ENCODE measurements around the gene PTPN13.

PTPN13 gene

DNA sequence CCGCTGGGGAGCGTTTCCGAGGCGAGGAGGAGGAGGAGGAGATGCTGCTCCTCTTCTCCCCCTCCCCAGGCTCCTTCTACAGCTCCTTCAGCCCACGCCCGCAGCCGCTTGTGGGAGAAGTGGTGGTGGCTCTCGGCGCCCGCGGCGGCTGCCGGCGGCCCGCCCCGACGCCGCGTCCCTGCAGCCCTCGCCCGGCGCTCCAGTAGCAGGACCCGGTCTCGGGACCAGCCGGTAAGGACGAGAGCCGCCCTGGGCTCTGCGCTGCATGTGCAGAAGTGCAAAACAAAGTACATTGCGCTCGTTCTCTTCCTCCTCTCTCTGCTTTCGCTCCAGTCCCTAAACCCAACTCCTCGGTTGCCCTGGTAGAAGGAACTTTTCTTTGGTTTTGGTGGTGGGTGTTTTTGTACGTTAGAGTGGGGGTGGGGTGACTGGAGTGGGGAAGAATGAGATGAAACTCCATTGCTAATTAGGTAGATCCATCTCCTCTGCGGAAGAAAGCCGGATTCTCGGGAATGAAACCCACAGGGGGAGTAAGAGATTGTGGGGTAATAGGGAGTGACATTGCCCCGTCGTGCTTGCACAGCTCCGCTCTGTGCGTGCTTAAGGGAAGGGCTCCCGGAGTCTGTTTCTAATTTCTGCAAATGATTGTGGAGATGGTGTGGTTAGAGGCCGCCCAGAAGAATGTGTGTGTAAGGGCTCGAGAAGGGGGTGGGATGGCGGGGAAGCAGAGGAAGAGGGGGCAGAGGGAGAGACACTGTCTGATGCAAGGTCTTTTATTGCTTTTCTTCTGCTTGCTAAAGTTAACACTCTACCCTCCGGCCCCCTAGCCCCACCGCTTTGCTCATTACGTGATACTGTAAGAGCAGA lies 677 bp downstream of the PTPN13 start:
- no peak for DNase-seq

DNA sequence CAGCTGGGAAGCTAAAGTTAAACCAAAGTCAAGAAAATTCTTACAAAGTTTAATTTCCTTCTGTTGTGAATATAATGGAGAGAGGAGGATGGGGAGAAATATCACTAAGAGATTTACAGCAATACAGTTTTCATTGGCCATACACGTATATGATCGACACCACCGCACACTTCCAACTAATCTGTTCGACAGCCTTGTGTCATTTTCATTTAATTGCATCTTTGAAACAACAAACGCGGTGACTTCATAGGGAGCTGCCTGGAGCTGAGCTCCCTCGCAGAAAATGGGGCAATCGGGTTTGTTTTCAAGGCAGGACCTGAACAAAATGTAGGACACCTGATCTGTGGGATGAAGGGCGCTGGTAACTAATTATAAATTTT lies 1.3 kb downstream of the PTPN13 start:
- DNase-seq, result no peak

DNA sequence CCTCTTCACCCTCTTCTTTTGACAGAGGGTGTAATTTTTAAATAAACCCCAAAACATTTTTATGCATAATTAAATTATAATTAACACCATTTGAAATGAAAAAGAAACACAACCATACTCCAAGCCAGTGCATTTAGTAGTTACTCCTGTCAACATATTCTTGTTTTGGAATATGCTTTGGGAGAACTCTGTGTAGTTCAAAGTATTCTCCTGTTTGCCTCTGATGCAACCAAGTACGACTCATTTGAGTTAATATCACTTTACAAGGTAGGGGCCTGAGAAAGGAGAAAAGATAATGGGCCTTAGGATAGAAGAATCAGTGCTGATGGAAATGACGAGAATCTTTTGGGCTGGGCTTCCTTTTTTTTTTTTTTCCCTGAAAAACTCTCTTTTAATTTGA lies 2.7 kb downstream of the PTPN13 start:
- no peak for DNase-seq

DNA sequence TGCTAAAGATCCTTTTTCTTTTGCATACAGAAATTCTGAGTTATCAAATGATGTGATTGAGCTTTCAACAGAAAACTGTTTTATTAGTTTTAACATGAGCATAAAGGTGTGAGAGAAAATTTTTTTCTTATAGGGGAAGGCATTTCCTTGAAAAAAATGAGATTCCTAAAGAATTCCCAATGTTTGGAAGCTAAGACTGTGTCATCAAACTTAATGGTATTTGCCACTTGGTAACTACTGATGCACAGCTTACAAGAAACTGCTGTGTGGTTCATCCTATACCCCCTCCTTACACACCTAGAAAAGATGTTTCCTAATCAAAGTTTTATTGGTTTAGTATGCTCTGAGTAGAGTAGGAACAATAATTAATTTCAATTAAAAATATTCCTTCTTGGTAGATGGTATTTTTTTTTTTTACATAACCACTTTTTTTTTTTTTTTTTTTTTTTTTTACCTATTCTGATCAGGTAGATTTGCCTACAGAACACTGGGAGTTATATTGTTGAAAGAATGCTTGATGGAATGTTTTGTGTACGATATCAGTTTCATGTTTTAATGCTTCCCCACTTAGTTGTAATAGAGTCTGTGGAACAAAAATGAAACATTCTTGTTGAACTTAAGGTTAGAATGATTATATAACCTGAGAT lies 6.0 kb downstream of the PTPN13 start:
- no peak for DNase-seq

DNA sequence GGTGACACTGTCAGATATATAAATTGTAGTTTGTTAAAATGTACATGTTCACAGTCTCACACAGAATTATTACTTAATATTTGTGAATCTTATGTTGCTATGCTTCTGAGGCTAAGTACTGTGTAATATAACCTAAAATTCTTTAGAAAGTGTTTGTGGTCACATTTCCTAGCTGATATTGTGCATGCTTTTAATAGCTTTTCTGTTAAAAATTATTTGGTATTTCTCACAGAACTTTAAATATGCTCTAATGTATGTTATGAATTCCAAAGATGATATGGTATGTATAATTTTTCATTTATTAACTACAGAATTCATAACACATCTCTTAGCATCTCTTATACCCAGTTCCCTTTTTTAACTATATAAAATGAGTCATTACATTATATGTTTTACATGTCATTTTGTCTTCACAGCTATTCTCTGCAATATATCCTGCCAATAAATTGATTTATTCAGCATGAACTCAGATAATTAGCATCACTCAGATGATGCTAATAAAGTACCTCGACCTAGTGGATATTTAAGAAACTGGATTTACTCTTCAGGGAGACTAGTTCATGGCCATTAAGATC lies 9.3 kb downstream of the PTPN13 start:
- DNase-seq, result no peak

DNA sequence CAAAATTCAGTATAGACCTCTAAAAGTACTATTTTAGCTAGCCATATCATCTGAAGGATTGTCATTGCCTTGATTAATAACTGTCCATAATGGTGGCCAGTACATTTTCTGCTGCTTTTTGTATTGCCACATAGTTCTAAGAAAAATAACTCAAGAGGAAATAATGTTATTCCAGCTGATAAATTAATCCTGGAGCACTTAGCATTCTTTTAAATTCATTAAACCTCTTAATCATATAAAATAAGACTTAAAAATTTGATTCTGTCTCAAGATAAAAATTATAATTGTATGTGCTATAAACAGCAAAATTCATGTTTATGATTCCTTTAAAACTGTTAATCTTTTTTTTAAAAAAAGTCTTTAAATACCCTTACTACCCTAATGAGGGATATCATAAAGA lies 12.7 kb downstream of the PTPN13 start:
- no peak for DNase-seq

DNA sequence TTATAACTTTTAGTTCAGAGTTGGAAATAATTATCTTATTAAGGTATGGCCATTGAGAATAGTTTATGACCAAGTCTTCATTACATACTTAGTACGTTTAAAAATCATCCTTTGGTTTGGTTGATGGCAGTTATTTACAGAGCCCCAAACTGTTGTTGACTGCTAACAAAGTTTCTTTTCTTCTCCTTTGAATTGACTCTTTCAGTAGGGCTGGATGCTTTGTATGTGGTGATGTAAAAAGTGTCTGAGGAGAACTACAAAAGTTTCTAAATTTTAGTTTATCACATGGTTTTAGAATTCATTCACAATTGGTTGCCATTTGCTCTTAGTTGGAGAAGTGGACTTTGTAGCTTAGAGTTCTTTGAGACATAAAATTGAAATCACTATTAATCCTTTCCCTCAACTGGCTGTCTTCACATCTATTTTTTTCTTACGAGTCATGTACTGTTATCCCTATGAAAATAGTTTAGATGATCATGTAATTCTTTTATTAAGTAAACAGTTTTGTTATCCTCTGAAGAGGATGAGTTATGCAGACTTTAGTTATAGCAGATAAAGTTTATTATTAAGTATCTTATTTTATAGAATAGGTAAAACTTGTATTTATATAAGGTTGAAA lies 14.8 kb downstream of the PTPN13 start:
- DNase-seq, result no peak

DNA sequence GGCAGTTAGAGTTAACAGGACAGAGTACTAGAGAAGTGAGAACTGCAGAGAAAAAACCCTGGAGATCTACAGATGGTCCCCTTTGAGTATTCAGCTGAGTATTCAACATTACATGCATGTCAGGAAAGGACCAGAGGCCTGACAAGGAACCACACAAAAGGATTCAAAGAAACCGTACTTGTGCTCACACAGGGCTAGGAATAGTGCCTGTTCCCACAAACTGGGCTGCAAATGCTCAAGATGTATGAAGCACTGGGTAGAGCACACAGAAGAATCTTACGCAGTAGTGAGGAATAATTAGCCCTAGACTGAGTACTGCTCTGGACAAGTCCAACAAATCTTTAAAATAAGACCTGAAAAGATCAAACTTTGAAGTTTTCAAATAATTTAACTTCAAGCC lies 17.6 kb downstream of the PTPN13 start:
- no peak for DNase-seq

DNA sequence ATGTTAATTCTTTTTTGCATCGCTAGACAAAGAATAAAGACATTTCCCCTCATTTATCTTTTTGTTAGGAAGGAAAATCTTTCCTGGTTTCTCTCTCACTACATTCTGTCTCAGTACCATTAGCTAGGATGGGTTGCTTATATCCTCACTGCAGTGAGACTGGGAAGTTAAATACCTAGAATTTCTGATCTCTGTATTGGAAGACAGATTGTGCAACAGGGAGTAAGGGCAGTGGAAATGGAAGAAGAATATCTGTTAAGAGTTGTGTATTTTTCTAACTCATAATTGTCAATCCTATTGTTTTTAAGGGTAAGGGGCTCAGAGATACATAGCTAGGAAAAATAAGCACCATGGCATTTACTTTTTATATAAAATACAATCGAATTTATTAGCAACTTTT lies 19.6 kb downstream of the PTPN13 start:
- DNase-seq, result no peak

DNA sequence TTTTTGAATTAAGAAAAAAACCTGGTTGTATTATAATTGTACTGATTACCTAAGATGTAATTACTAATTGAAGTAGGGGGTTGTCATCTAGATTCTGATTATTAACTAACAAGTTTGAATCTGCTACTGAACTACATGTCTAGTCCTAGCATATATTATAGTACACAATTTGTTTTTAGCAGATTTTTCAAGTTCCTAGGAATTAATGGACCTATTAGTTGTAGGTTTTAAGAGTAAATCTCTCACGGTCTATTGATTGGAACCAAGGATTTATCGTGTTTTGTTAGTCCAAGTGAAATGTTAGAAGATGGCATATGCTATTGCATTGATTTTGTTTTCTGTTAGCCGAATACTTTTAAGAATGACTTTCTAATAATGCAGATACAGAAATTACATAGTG lies 20.8 kb downstream of the PTPN13 start:
- no peak for DNase-seq

DNA sequence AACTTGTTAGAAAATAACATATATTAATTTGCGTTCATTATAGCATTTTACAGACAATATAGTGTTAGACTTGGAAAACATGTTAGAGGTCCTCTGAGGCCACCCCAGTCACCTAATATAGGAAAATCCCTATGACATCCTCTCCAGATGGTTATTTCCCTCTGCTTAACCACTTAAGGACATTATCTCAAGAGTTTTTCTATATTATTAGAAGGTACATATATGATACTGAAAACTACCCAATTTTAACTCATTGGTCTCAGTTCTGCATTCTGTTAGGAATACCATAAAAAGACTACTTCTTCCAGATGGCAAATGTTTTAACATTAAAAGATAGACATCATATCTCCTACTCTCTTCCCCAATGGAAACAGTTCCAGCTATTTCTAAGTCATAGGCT lies 21.4 kb downstream of the PTPN13 start:
- no peak for DNase-seq

DNA sequence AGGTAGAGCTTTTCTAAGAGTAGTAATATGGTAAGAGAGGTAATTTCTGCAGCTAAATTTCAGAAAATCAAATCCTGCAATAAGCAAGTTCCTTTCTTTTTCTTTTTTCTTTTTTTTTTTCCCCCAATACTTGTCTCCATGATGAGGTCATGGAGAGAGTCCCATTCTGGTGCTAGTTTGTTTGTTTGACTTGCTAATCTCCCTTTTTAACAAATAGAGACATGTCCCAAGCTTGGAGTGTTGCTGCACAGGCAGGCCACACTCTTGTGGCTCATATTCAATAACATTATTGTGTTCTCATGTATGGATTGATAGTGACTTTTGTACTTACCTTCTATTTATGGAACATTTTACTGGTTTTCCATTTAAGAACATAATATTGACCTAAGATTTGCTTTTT lies 25.5 kb downstream of the PTPN13 start:
- DNase-seq, result no peak

DNA sequence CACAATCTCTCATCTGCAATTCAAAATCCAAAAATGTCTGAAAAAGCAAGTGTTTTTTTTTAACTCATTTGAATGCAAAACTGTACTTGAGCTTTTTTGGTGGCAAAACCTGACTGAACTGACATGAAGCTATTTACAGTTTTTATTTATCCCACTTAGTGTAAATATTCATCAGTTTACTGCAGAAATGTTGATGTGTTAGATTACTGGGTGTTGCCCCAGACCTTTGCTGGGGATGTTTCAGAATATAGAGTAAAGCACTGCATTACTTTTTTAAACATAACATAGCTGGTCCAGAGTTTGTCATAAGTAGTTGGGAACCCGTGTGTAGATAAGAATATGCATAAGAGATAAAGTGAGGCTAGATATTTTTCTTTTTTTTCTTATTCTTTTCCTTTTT lies 27.3 kb downstream of the PTPN13 start:
- no peak for DNase-seq

DNA sequence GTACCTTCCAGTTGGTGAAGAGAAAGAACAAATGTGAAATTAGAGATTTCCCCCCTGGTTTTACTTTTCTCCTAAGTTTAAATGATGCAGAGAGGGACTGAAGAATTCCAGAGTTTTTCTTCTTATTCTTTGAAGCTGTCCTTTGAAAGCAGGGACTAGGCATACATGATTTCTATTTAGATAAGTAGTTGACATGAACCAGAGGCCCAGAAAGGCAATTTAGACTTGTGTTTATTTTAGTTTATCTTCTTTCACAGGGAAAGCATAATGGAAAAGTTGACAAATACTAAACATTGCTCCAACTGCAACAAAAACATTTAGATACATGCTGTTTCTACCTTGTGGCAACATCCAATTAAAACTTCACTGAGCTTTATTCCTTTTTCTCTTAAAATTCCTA lies 32.0 kb downstream of the PTPN13 start:
- no peak for DNase-seq

DNA sequence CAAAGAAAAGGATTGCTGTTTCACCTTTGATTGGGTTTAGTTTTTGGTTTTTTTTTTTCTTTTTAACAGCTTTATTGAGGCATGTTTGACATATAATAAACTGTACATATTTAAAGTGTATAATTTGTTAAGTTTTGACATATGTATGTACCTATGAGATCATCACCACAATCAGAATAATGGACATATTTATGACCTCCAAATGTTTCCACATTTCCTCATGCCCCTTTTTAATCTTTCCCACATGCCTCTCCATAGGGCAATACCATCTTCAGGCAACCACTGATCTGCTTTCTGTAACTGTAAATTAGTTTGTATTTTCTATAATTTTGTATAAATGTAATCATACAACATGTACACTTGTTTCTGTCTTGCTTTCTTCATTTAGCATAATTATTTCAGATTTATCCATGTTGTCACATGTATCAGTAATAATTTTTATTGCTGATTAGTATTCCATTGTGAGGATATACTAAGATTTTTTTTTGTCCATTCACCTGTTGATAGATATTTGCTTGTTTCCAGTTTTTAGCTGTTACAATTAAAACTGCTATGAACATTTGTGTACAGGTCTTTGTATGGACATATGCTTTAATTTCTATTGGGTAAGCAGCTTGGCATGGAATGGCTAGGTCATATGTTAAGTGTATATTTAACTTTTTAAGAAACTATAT lies 33.5 kb downstream of the PTPN13 start:
- no peak for DNase-seq

DNA sequence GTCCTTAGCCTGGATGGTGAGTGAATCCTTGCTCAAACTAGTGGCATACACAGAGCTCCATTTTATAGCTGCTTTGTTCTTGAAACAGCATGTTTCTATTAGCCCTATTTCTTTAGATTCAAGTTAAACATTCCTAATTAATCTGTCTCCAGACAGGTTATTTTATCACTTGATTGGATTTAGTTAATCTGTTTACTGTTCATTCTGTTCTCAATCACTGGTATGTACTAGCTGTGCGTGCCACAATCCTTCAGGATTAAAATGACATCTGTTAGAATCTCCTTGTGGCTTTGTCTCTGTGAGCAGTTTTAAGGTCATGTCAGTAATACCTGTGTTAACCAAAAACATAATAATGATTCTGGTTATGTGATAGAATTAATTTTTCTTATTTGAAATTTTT lies 36.5 kb downstream of the PTPN13 start:
- DNase-seq, result no peak

DNA sequence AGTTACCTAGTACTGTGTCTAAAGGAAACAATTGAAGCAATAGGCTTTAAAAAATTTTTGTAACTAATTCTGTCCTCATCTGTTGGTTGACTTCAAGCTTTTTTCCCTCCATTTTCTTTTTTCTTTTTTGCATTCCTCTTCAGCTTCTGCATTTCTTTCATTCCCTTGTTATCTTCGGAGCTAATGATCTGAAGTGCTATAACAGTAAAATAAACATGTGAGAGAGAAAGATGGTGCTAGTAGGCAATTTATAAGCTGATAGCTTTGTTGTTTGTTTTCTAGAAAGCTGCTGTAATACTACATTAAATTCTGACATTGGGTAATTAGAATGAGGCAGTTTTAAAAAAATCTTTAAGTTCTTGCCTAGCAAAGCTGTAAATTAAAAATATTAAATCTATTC lies 37.1 kb downstream of the PTPN13 start:
- DNase-seq, result no peak

DNA sequence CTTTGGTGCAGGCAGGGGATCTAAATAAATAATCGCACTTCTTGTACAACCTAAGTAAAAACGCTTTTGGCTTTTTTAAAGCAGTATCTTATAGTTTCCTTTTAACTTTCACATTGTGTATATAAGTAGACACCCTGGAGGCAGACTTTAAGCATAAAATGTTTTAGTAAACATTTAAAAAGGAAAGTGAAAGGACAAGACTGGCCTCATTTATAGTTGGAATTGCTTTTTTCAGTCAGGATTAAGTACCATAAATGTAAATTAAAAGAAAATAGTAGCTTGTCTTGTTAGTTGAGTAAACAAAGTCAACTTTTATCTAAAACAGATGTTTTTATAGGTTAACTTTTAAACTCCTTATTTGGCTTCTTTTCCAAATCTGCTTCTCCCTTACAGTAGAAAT lies 39.7 kb downstream of the PTPN13 start:
- DNase-seq, result no peak

DNA sequence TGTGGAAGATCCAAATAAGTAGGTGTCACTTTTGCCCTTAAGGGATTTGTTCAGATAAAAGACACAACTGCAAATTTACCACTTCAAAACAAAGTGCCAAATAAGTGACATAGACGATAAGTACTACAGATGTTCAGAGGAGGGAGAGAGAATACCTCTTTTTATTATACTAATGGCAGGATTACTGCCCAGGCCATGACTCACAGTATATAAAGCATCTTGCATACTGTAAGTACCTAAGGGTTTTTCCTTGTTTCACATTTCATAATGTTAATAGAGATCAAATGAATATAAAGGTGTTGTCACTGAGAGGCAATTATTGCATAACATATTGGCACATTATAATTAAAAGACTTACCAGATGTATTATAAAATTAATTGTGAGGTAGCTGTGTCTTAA lies 46.4 kb downstream of the PTPN13 start:
- DNase-seq, result no peak

DNA sequence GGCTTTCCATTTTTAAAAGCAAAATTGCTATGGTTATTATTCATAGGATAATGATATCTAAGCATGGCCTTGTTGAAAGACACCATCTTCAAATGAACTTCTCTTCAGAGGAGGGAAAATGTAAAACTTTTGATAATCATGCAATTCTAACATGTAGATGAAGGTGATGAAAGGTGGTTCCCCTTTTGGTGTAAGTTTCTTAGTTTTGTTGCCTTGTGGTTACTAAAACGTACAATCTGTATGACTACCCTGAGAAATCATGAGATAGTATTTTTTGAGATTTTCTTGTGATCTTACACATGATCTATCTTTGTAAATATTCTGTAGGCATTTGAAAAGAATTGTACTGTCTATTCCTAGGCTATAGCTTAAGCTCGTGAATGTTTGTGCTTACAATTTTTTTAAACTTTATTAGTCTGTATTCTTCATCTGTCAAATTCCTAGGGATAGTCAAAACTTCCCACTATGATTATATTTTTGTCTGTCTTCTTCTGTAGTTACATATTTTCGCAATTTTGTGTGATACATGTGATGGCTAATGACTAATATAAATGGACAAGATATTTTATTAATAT lies 47.5 kb downstream of the PTPN13 start:
- DNase-seq, result no peak

DNA sequence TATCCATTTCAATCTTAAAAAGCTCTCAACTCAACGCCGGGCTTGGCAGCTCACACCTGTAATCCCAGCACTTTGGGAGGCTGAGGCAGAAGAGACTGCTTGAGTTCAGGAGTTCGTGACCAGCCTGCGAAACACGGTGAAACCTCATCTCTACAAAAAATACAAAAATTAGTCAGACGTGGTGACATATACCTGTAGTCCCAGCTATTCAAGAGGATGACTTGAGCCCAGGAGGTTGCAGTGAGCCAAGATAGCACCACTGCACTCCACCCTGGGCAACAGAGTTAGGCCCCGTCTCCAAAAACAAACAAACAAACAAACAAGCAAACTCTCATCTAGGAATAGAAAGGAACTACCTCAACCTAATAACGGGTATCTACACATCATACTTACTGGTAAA lies 50.8 kb downstream of the PTPN13 start:
- DNase-seq, result no peak

DNA sequence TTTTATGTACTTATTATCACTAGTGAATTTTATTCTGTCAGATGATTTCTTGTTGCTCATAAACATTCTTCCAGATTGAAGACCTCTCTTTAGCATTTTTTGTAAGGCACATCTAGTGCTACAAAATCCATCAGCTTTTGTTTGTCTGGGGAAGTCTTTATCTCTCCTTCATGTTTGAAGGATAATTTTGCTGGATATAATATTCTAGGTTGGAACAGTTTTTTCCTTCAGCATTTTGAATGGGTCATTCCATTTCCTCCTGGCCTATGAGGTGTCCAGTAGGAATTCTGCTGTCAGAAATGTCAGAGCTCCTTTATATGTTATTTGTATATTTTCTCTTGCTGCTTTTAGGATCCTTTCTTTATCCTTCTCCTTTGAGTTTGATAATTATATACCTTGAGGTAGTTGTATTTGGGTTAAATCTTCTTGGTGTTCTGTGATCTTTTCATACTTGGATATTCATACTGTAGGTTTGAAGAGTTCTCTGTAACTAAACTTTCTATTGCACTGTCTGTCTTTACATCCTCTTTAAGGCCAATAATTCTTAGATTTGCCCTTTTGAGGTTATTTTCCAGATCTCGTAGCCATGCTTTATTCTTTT lies 58.3 kb downstream of the PTPN13 start:
- DNase-seq, result no peak

Data from effector CD4-positive, alpha-beta T cell (primary cell).